Measurements from ENCODE around the gene PLEKHG5.

PLEKHG5 gene

GRCh38 chr1:6472391-6472790 lies 19.1 kb downstream of the PLEKHG5 start:
- no peak overlapping the region for H3K4me3 ChIP-seq (ENCODE audit: low read depth, low read length)
- DNase-seq (ENCODE audit: low read depth) = no peak
- TF ChIP-seq, protein P1, sequence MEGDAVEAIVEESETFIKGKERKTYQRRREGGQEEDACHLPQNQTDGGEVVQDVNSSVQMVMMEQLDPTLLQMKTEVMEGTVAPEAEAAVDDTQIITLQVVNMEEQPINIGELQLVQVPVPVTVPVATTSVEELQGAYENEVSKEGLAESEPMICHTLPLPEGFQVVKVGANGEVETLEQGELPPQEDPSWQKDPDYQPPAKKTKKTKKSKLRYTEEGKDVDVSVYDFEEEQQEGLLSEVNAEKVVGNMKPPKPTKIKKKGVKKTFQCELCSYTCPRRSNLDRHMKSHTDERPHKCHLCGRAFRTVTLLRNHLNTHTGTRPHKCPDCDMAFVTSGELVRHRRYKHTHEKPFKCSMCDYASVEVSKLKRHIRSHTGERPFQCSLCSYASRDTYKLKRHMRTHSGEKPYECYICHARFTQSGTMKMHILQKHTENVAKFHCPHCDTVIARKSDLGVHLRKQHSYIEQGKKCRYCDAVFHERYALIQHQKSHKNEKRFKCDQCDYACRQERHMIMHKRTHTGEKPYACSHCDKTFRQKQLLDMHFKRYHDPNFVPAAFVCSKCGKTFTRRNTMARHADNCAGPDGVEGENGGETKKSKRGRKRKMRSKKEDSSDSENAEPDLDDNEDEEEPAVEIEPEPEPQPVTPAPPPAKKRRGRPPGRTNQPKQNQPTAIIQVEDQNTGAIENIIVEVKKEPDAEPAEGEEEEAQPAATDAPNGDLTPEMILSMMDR (IDR thresholded peaks at IDR 0.05; ENCODE audit: low read depth, low read length) = peak; percentile 25
- no peak for TF ChIP-seq MYC (IDR thresholded peaks at IDR 0.05; ENCODE audit: low read depth, low read length)
- TF ChIP-seq, protein P2, sequence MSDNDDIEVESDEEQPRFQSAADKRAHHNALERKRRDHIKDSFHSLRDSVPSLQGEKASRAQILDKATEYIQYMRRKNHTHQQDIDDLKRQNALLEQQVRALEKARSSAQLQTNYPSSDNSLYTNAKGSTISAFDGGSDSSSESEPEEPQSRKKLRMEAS (IDR thresholded peaks at IDR 0.05; ENCODE audit: low read depth, low read length) = no peak
- no peak for TF ChIP-seq POLR2A (IDR thresholded peaks at IDR 0.05; ENCODE audit: extremely low read depth, insufficient read length)

GRCh38 chr1:6471970-6472368 lies 19.5 kb downstream of the PLEKHG5 start:
- no peak for TF ChIP-seq MYC (IDR thresholded peaks at IDR 0.05; ENCODE audit: low read depth, low read length)
- TF ChIP-seq, protein P1 (IDR thresholded peaks at IDR 0.05; ENCODE audit: low read depth, low read length) = no peak
- TF ChIP-seq, protein P2 (IDR thresholded peaks at IDR 0.05; ENCODE audit: low read depth, low read length) = no peak
- TF ChIP-seq POLR2A (IDR thresholded peaks at IDR 0.05; ENCODE audit: extremely low read depth, insufficient read length) = no peak
- no peak overlapping the region for H3K4me3 ChIP-seq (ENCODE audit: low read depth, low read length)
- DNase-seq (ENCODE audit: low read depth) = no peak

DNA sequence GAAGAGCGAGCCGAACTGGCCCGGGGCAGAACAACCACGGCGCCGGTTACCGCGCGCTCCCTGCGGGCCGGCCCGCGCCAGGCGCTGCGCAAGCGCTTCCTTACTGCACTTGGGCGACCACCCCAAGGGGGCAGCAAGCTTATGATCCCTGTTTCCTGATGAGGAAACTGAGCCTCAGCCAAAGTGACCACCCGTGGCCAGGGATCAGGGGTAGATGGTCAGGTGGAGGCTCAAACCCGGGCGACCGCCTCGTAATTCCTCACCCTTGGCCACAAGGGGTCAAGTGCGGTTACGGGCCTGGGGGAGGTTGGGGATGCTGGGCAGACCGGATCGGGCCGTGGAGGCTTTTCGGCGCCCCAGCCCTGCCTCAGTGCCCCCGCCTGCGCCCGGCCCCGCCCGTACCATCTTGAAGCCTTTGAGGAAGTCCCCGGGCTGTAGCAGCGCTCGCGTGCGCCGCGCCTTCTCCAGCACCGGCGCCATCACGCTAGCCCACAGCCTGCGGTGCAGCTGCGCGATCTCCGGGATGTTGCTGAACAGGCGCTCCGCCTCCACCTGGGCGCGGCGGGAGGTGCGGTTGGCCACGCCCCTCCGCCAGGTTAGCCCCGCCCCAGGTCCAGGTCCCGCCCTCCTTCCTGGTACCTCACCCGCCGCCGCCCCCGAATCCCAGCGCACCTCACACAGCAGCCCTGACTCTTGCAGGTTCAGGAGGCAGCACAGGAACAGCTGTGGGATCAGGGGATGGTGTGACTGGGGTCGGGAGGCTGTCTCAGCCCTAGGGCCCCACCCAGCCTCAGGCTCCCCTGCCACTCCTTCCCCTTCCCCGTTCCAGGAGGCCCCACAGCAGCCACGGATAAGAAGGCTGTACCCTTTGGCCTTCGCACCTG lies 20.1 kb downstream of the PLEKHG5 start:
- H3K4me3 ChIP-seq (ENCODE audit: low read depth, low read length) = no peak overlapping the region

GRCh38 chr1:6470132-6471085 lies 21.1 kb downstream of the PLEKHG5 start:
- no peak for DNase-seq (ENCODE audit: low read depth)
- no peak overlapping the region for H3K4me3 ChIP-seq (ENCODE audit: low read depth, low read length)
- TF ChIP-seq POLR2A (IDR thresholded peaks at IDR 0.05; ENCODE audit: extremely low read depth, insufficient read length) = no peak
- no peak for TF ChIP-seq MYC (IDR thresholded peaks at IDR 0.05; ENCODE audit: low read depth, low read length)
- TF ChIP-seq, protein P1 (IDR thresholded peaks at IDR 0.05; ENCODE audit: low read depth, low read length) = no peak
- TF ChIP-seq, protein P2 (IDR thresholded peaks at IDR 0.05; ENCODE audit: low read depth, low read length) = no peak

More for the DNA sequence above, 20.1 kb downstream of the PLEKHG5 start:
- TF ChIP-seq MYC (IDR thresholded peaks at IDR 0.05; ENCODE audit: low read depth, low read length) (no peak), POLR2A (IDR thresholded peaks at IDR 0.05; ENCODE audit: extremely low read depth, insufficient read length) (no peak)
- TF ChIP-seq, protein P1 (IDR thresholded peaks at IDR 0.05; ENCODE audit: low read depth, low read length) = no peak
- TF ChIP-seq, protein P2 (IDR thresholded peaks at IDR 0.05; ENCODE audit: low read depth, low read length) = no peak
- no peak for DNase-seq (ENCODE audit: low read depth)

- DNase-seq (ENCODE audit: low read depth) = no peak
- H3K4me3 ChIP-seq (ENCODE audit: low read depth, low read length) = no peak overlapping the region
- no peak for TF ChIP-seq POLR2A (IDR thresholded peaks at IDR 0.05; ENCODE audit: extremely low read depth, insufficient read length)
- no peak for TF ChIP-seq MYC (IDR thresholded peaks at IDR 0.05; ENCODE audit: low read depth, low read length)
- TF ChIP-seq, protein P2 (IDR thresholded peaks at IDR 0.05; ENCODE audit: low read depth, low read length) = no peak
- TF ChIP-seq, protein P1 (IDR thresholded peaks at IDR 0.05; ENCODE audit: low read depth, low read length) = no peak
These were observed 22.6 kb downstream of the PLEKHG5 start for GRCh38 chr1:6468729-6469461.

Measured in NB4 (cell line).